Adipocyte (in vitro differentiated cells): ENCODE measurements around the gene KIF1A.

Experiments used
- DNase-seq: peaks from one replicate; pipeline ENCODE4 v3.0.0-alpha.2; 2015; ENCODE audit warnings: low read depth
- H3K27me3 ChIP-seq: replicated peaks from 2 replicates; pipeline ENCODE4 v1.7.0; 2013; ENCODE audit warnings: mild to moderate bottlenecking, low read length, moderate library complexity; ENCODE audit not compliant: control insufficient read depth, insufficient read depth
- H3K36me3 ChIP-seq: 2 replicates; pipeline ENCODE4 v1.7.0; 2013; ENCODE audit warnings: low read length, mild to moderate bottlenecking, moderate library complexity; ENCODE audit not compliant: control insufficient read depth, insufficient read depth, severe bottlenecking
- H3K4me1 ChIP-seq: 2 replicates; pipeline ENCODE4 v1.7.0; 2013; ENCODE audit warnings: mild to moderate bottlenecking, low read length, moderate library complexity; ENCODE audit not compliant: control insufficient read depth, insufficient read depth
- H3K4me3 ChIP-seq: 2 replicates; pipeline ENCODE4 v1.7.0; 2013; ENCODE audit warnings: mild to moderate bottlenecking, low read length, moderate library complexity
- H3K9ac ChIP-seq: 2 replicates; pipeline ENCODE4 v1.7.0; 2013; ENCODE audit warnings: mild to moderate bottlenecking, low read length, moderate library complexity
- H3K9me3 ChIP-seq: 2 replicates; pipeline ENCODE4 v1.7.0; 2013; ENCODE audit warnings: mild to moderate bottlenecking, low read length, moderate library complexity; ENCODE audit not compliant: control insufficient read depth

KIF1A gene

DNA sequence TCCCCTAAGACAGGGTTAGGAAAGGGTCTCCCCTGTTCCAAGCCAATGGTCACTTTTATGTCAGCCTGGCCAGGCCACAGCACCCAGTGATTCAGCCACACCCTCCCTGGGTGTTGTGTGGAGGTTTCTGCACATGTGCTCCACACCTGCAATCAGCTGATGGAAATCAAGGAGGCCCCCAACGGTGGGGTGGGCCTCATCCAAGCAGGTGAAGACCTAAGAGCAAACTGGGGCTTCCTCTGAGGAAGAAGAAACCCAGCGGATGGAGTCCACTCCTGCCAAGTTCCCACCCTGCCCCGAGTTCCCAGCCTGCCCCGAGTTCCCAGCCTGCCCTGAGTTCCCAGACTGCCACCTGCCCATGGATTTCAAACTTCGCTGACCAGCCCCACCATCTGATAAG lies 55.4 kb downstream of the KIF1A start:
- Histone ChIP-seq H3K9ac (no peak overlapping the region), H3K27me3 (peaks cover 13% of the 10 kb centered on the region), H3K9me3 (no peaks in the 10 kb centered on the region), H3K36me3 (no peaks in the 10 kb centered on the region), H3K4me3 (no peak overlapping the region), H3K4me1 (no peaks in the 10 kb centered on the region)
- no peak for DNase-seq

DNA sequence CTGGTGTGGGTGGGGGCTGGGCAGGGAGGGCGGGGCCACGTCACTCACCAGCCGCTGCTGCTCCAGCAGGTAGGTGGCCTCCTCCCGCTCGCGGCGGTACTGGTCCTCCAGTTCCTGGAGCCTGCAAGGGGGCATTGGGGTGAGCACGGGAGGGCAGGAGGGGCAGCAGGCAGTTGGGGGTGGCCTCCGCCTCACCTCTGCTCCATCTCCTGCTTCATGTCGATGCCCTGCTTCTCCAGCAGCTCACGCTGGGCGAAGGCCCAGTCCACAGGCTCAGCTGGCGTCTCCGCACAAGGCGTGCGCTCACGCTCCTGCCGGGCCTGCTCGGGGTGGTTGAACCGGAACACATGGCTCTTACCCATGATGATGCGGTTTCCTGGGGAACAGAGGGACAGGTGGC lies 57.0 kb downstream of the KIF1A start:
- no peak for DNase-seq
- H3K27me3 ChIP-seq, result peaks cover 16% of the 10 kb centered on the region
- no peaks in the 10 kb centered on the region for H3K9me3 ChIP-seq
- no peaks in the 10 kb centered on the region for H3K4me1 ChIP-seq
- no peak overlapping the region for H3K4me3 ChIP-seq
- H3K36me3 ChIP-seq, result no peaks in the 10 kb centered on the region
- no peak overlapping the region for H3K9ac ChIP-seq

DNA sequence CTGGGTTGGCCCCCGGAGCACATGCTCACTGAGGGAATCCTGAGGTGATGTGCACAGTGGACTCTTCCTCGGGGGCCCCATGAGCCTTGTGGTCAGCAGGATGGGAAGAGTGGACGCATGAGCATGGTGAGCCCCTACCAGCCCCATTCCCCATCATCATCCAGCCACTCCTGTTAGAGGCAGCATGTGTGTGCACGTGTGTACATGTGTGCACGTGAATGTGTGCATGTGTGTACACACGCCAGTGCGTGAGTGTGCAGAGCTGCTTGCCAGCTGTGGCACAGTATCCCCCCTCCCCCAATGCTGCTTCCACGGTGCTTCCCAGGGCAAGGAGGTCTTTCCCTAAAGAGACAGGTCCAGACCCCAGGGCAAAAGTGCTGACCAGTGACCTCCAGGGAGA lies 57.8 kb downstream of the KIF1A start:
- no peak overlapping the region for H3K4me3 ChIP-seq
- H3K9me3 ChIP-seq, result no peaks in the 10 kb centered on the region
- no peaks in the 10 kb centered on the region for H3K4me1 ChIP-seq
- no peaks in the 10 kb centered on the region for H3K36me3 ChIP-seq
- no peak overlapping the region for H3K9ac ChIP-seq
- no peak for DNase-seq
- H3K27me3 ChIP-seq, result peaks cover 16% of the 10 kb centered on the region

DNA sequence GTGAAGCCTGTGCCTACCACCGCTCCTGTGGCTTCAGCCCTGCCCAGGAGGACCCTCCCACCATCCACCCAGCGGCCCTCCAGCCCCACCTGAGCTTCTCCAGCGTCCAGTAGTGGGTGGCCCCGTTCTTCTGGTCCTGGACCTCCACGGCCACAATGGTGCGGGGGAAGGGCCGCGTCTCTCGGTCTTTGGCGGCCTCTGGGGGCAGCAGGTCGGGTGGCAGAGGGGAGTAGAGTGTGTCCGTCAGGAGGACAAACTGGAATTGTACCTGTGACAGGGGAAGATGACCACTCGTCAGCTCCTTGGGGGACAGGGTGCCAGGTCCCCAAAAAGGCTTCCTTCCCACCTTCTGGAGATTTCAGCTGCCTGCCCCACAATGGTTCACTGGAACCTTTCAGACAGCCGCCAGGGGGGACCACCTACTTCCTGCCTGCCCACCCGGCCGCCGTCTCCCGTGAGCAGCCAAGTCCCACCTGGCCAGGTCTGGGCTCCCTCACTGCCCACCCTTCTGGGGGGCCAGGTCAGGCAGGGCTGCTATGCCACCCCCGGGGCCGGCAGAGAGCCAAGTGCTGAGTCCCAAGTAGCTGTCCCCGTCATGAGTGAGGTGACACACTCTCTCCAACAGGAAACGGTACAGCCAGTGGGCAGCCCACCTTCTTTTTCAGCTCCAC lies 59.3 kb downstream of the KIF1A start:
- DNase-seq, result no peak
- Histone ChIP-seq H3K4me3 (no peak overlapping the region), H3K9me3 (no peaks in the 10 kb centered on the region), H3K9ac (no peak overlapping the region), H3K36me3 (no peaks in the 10 kb centered on the region), H3K27me3 (peaks cover 21% of the 10 kb centered on the region), H3K4me1 (no peaks in the 10 kb centered on the region)

DNA sequence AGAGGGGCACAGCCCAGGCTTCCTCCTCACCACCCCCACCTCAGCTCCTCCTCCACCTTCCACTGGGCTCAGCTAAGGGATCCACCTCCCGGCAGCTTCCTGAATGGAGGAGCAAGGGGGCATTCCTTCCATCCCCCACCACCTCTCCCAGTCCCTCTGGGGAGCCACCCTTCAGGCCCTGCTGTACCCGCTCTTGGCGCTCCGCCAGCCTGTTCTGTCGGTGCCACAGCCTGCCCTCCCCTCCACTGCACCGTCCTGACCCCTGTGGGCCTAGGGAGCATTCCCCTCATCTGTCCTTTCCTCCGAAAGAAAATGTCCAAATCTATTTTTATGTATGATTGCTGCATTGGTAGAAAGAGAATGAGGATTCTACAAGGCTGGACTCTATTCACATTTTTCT lies 59.9 kb downstream of the KIF1A start:
- H3K27me3 ChIP-seq, result peaks cover 21% of the 10 kb centered on the region
- no peaks in the 10 kb centered on the region for H3K4me1 ChIP-seq
- H3K4me3 ChIP-seq, result no peak overlapping the region
- DNase-seq, result no peak
- no peaks in the 10 kb centered on the region for H3K9me3 ChIP-seq
- H3K9ac ChIP-seq, result no peak overlapping the region
- no peaks in the 10 kb centered on the region for H3K36me3 ChIP-seq

DNA sequence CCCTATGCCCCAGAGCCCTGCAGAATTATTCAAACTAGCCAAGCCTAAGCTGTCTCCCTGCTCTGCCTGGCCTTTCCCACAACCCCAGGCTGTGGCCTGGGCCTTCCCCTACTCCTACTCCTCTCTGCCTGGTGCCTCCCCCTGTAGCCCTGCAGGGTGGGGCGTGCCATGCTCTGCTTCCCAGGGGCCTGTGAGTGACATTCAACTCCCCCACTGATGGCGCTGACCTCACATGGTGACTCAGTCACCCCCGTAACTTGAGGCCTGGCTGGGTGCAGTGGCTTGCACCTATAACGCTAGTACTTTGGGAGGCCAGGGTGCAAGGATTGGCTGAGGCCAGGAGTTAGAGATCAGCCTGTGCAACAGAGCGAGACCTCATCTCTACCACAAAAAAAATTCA lies 60.6 kb downstream of the KIF1A start:
- Histone ChIP-seq H3K9me3 (no peaks in the 10 kb centered on the region), H3K36me3 (no peaks in the 10 kb centered on the region), H3K4me3 (no peak overlapping the region), H3K27me3 (peaks cover 16% of the 10 kb centered on the region), H3K4me1 (no peaks in the 10 kb centered on the region), H3K9ac (no peak overlapping the region)
- DNase-seq, result no peak

- H3K9me3 ChIP-seq, result no peaks in the 10 kb centered on the region
- DNase-seq, result no peak
- H3K27me3 ChIP-seq, result peaks cover 25% of the 10 kb centered on the region
- H3K36me3 ChIP-seq, result no peaks in the 10 kb centered on the region
- H3K9ac ChIP-seq, result no peak overlapping the region
- H3K4me3 ChIP-seq, result no peak overlapping the region
- H3K4me1 ChIP-seq, result no peaks in the 10 kb centered on the region
Observed at GRCh38 chr2:240757086-240757614, 62.9 kb downstream of the KIF1A start.

DNA sequence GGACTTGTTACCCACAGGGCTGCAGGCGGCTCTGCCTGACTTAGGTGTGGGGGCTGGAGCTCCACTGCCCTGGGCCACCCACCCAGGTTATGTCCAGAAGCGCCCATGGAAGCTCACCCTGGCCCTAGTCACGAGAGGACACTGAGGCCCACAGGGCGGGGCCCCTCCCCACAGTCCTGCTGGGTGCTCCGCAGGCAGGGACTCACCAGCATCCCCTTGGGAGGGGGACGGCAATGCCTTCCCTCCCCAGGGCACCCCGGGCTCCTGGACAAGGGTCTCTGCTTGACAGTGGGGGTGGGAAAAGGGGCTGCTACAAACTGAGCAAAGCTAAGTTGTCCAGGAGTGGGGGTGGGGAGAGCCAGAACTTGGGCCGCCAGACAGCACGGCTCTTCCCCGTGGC lies 67.8 kb downstream of the KIF1A start:
- Histone ChIP-seq H3K4me3 (no peak overlapping the region), H3K4me1 (no peaks in the 10 kb centered on the region), H3K27me3 (peaks cover 33% of the 10 kb centered on the region), H3K9ac (no peak overlapping the region), H3K36me3 (no peaks in the 10 kb centered on the region), H3K9me3 (no peaks in the 10 kb centered on the region)
- DNase-seq, result no peak

GRCh38 chr2:240750409-240750808 lies 69.6 kb downstream of the KIF1A start:
- Histone ChIP-seq H3K36me3 (no peaks in the 10 kb centered on the region), H3K4me1 (no peaks in the 10 kb centered on the region), H3K4me3 (no peak overlapping the region), H3K9ac (no peak overlapping the region), H3K27me3 (peaks cover 30% of the 10 kb centered on the region), H3K9me3 (no peaks in the 10 kb centered on the region)
- DNase-seq, result no peak

DNA sequence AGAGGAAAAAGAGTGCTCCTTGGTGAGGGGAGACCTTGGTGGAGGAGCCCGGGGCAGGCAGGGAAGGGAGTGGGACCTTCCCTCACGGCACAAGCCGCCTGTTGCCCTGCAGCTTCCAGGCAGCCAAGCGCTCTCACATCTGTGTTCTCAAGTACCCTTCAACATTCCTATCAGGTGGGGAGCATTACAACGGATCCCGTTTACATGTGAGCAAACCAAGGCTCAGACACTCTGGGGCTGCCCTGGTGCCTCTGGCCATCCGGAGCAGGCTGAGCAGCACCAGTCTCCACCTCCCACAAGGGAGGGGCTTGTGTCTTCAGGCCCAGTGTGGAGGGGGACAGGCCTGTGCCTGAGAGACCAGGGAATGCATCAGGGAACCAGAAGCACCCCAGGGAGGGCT lies 70.5 kb downstream of the KIF1A start:
- Histone ChIP-seq H3K27me3 (peaks cover 36% of the 10 kb centered on the region), H3K9ac (no peak overlapping the region), H3K4me1 (no peaks in the 10 kb centered on the region), H3K9me3 (no peaks in the 10 kb centered on the region), H3K36me3 (no peaks in the 10 kb centered on the region), H3K4me3 (no peak overlapping the region)
- no peak for DNase-seq

DNA sequence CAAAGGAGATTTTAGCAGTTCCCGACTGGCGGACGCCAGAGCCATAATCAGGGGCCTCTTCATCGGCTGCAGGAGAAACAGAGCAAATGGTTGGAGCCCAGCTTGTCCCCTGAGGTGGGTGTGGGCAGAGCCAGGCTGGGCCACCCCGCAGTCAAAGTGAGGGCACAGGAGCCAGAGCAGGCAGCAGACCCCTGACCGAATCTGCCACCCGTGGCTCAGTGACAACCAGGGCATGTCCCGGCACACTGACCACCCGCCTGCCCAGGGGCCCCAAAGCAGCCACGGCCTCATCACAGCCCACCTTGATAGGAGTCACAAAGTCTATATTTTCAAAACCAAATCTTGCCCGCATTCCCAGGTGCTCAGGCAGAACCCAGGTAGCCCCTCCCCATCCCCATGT lies 72.8 kb downstream of the KIF1A start:
- Histone ChIP-seq H3K4me1 (no peaks in the 10 kb centered on the region), H3K36me3 (no peaks in the 10 kb centered on the region), H3K9me3 (no peaks in the 10 kb centered on the region), H3K27me3 (peaks cover 30% of the 10 kb centered on the region), H3K4me3 (no peak overlapping the region), H3K9ac (no peak overlapping the region)
- DNase-seq, result no peak

GRCh38 chr2:240746671-240747070 lies 73.3 kb downstream of the KIF1A start:
- no peaks in the 10 kb centered on the region for H3K4me1 ChIP-seq
- DNase-seq, result no peak

More at GRCh38 chr2:240746671-240747070, 73.3 kb downstream of the KIF1A start:
- H3K4me3 ChIP-seq, result no peak overlapping the region
- H3K27me3 ChIP-seq, result peaks cover 30% of the 10 kb centered on the region
- no peak overlapping the region for H3K9ac ChIP-seq
- no peaks in the 10 kb centered on the region for H3K36me3 ChIP-seq
- H3K9me3 ChIP-seq, result no peaks in the 10 kb centered on the region
